ENCODE measurements around the gene CDH4. TPM values are rescaled to one million over a fixed set of nuclear protein-coding genes. Genes with fewer than 3 reads are reported as not detected.

Gene CDH4
- total RNA-seq, 2 experiments from 2014 or later: not detected

DNA sequence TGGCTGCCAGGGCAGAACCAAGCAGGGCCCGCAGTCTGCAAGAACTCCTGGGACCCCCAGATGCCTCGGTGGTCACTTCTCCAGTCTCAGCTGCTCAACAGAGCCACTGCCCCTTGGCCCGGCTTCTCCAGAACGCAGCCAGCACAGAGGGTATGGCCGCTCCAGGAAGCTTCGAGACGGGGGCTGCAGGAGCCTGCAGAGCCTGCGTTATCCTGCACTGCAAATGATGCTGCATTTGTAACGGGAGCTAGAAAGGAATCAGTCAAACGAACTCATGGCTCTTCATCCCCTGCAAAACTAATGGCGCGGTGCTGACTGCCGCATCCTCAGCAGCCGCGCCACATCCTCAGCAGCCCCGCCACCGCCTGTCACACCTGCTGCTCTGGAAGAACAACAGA lies 558.7 kb downstream of the CDH4 start:
- POLR2A ChIA-PET: no interaction called here
- DNase-seq (ENCODE audit: low spot score): no peak
- no peaks in the 10 kb centered on the region for H3K36me3 ChIP-seq (ENCODE audit: insufficient read depth, low read length)
- H3K9me3 ChIP-seq (ENCODE audit: low read length): no peaks in the 10 kb centered on the region
- no peaks in the 10 kb centered on the region for H3K4me1 ChIP-seq (ENCODE audit: insufficient read depth, low read length, poor library complexity, severe bottlenecking)
- no peak overlapping the region for H3K4me3 ChIP-seq (ENCODE audit: low read depth, low read length, poor library complexity, severe bottlenecking)
- no peak overlapping the region for H2AFZ ChIP-seq (ENCODE audit: low read length)
- H3K9me2 ChIP-seq (ENCODE audit: insufficient read depth, low read length): no peaks in the 10 kb centered on the region
- no peak overlapping the region for H3K4me2 ChIP-seq (ENCODE audit: low read length)
- CTCF ChIA-PET (ENCODE audit: unreplicated experiment): no interaction called here
- no peaks in the 10 kb centered on the region for H4K20me1 ChIP-seq (ENCODE audit: insufficient read depth, low read length)
- no peaks in the 10 kb centered on the region for H3K79me2 ChIP-seq (ENCODE audit: insufficient read depth, low read depth, low read length)
- TF ChIP-seq, protein P1, sequence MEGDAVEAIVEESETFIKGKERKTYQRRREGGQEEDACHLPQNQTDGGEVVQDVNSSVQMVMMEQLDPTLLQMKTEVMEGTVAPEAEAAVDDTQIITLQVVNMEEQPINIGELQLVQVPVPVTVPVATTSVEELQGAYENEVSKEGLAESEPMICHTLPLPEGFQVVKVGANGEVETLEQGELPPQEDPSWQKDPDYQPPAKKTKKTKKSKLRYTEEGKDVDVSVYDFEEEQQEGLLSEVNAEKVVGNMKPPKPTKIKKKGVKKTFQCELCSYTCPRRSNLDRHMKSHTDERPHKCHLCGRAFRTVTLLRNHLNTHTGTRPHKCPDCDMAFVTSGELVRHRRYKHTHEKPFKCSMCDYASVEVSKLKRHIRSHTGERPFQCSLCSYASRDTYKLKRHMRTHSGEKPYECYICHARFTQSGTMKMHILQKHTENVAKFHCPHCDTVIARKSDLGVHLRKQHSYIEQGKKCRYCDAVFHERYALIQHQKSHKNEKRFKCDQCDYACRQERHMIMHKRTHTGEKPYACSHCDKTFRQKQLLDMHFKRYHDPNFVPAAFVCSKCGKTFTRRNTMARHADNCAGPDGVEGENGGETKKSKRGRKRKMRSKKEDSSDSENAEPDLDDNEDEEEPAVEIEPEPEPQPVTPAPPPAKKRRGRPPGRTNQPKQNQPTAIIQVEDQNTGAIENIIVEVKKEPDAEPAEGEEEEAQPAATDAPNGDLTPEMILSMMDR (conservative IDR thresholded peaks at IDR 0.05; ENCODE audit: low read length): no peak
- TF ChIP-seq EZH2phosphoT487 (IDR thresholded peaks at IDR 0.05; ENCODE audit: borderline replicate concordance, low read depth, low read length): no peak
- no TSS peak for BruUV-seq (replicated peaks)
- H3K27ac ChIP-seq (ENCODE audit: low read depth, low read length, poor library complexity, severe bottlenecking): no peak overlapping the region
- intact Hi-C loops (cut with micrococcal nuclease; ENCODE audit: unreplicated experiment): no loop called here

DNA sequence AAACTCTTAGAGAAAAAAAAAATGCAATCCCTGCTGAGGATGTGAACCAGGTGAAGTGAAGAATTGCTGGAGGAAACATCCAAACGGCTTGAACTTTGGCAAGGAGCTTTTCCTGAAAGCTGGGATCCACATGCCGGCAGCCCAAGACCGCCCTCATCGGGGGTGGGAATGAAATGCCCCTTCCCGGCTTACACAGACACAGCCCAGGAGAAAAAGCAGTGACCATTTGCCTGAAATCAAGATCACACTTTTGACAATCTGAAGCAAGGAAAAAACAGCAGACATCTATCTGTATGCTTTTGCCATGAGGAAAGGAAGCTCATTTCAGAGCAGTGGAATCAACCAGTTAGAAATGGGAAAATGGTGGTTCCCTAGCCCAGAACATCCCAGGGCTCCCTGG lies 559.1 kb downstream of the CDH4 start:
- BruUV-seq (replicated peaks): no TSS peak

DNA sequence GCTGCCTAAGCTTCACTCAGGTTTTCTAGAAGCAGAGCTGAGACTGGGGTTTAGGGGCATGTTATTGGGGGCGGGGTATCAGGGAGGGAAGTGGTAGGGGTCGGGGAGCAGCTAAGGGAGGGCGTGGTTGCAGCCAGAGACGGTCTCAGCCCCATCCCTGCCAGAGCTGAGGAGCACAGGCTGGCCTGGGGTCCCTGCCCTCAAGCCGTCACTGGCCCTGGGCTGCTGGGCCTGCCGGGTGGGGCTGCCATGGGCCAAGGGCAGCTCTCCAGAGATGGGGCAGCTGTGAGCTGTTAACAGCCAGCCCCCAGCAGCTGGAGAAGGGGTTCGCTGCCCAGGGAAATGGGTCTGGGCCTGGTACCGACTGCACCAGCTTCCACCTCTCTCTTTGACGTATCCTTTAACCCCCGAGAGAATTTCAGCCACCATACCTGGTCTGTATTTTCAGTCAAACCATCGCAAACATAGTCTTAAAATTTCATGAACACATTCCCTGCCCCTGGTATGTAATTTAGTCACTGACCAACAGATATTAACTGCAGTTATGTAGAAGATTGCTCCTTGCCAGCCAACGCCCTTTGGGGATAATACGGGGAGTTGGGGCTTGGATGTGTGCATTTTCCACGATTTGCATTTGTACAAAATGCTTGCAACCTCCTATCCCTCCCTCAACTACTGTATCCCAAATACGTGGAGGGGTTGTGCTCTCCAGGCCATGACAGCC lies 560.2 kb downstream of the CDH4 start:
- intact Hi-C loops (cut with micrococcal nuclease; ENCODE audit: unreplicated experiment): no loop called here
- no peak for DNase-seq (ENCODE audit: low spot score)
- Histone ChIP-seq H3K27ac (ENCODE audit: low read depth, low read length, poor library complexity, severe bottlenecking) (no peak overlapping the region), H2AFZ (ENCODE audit: low read length) (no peak overlapping the region), H3K9me2 (ENCODE audit: insufficient read depth, low read length) (no peaks in the 10 kb centered on the region), H3K4me1 (ENCODE audit: insufficient read depth, low read length, poor library complexity, severe bottlenecking) (no peaks in the 10 kb centered on the region), H3K9me3 (ENCODE audit: low read length) (no peaks in the 10 kb centered on the region), H4K20me1 (ENCODE audit: insufficient read depth, low read length) (no peaks in the 10 kb centered on the region), H3K4me2 (ENCODE audit: low read length) (no peak overlapping the region), H3K36me3 (ENCODE audit: insufficient read depth, low read length) (no peaks in the 10 kb centered on the region), H3K79me2 (ENCODE audit: insufficient read depth, low read depth, low read length) (no peaks in the 10 kb centered on the region), H3K4me3 (ENCODE audit: low read depth, low read length, poor library complexity, severe bottlenecking) (no peak overlapping the region)
- ChIA-PET POLR2A (no interaction called here), CTCF (ENCODE audit: unreplicated experiment) (no interaction called here)
- no TSS peak for BruUV-seq (replicated peaks)
- no peak for TF ChIP-seq EZH2phosphoT487 (IDR thresholded peaks at IDR 0.05; ENCODE audit: borderline replicate concordance, low read depth, low read length)
- TF ChIP-seq, protein P1 (conservative IDR thresholded peaks at IDR 0.05; ENCODE audit: low read length): no peak

More for the DNA sequence above, 559.1 kb downstream of the CDH4 start:
- Histone ChIP-seq H3K79me2 (ENCODE audit: insufficient read depth, low read depth, low read length) (no peaks in the 10 kb centered on the region), H3K9me3 (ENCODE audit: low read length) (no peaks in the 10 kb centered on the region), H3K4me1 (ENCODE audit: insufficient read depth, low read length, poor library complexity, severe bottlenecking) (no peaks in the 10 kb centered on the region), H4K20me1 (ENCODE audit: insufficient read depth, low read length) (no peaks in the 10 kb centered on the region), H3K36me3 (ENCODE audit: insufficient read depth, low read length) (no peaks in the 10 kb centered on the region), H2AFZ (ENCODE audit: low read length) (no peak overlapping the region), H3K4me3 (ENCODE audit: low read depth, low read length, poor library complexity, severe bottlenecking) (no peak overlapping the region), H3K4me2 (ENCODE audit: low read length) (no peak overlapping the region), H3K27ac (ENCODE audit: low read depth, low read length, poor library complexity, severe bottlenecking) (no peak overlapping the region), H3K9me2 (ENCODE audit: insufficient read depth, low read length) (no peaks in the 10 kb centered on the region)
- ChIA-PET POLR2A (interaction anchor here (0.6 kb wide), 1 partner anchor 786 kb away, joined by 5 read pairs; no protein-coding TSS in a partner anchor), CTCF (ENCODE audit: unreplicated experiment) (no interaction called here)
- no peak for TF ChIP-seq EZH2phosphoT487 (IDR thresholded peaks at IDR 0.05; ENCODE audit: borderline replicate concordance, low read depth, low read length)
- TF ChIP-seq, protein P1 (conservative IDR thresholded peaks at IDR 0.05; ENCODE audit: low read length): no peak
- intact Hi-C loops (cut with micrococcal nuclease; ENCODE audit: unreplicated experiment): no loop called here
- DNase-seq (ENCODE audit: low spot score): no peak

Measured in OCI-LY7 (cell line).